Adrenal gland (tissue), 12 donors: ENCODE measurements around the gene C2CD4B. TPM values are rescaled to one million over a fixed set of nuclear protein-coding genes. Genes with fewer than 3 reads are reported as not detected.

Experiments used
- DNase-seq, 7 donors: peaks; one replicate each; pipeline ENCODE4 v3.0.0-alpha.2; 2019 to 2020
- H3K27ac ChIP-seq, 5 donors: fragments of 200-600 bp; sonication (generic) in 4 of 5; 1 replicate in 3 of 5; 2 replicates in 2 of 5; pipeline versions ENCODE4 v1.5.1 to v1.8.0; 2016 to 2020; ENCODE audit warnings: mild to moderate bottlenecking in 1 of 5
- H3K27me3 ChIP-seq: fragments of 200-600 bp; 2 replicates; pipeline ENCODE4 v1.8.0; 2021
- H3K36me3 ChIP-seq, 2 donors: fragments of 200-600 bp; replicated peaks in 1 of 2; 1 replicate in 1 of 2; 2 replicates in 1 of 2; pipeline versions ENCODE4 v1.5.1 to v1.8.0; 2018 to 2022
- H3K4me1 ChIP-seq, 2 donors: fragments of 200-600 bp; replicated peaks in 1 of 2; 1 replicate in 1 of 2; 2 replicates in 1 of 2; pipeline versions ENCODE4 v1.5.1 to v1.8.0; 2018 to 2021
- H3K4me3 ChIP-seq, 4 donors: fragments of 200-600 bp; sonication (generic) in 3 of 4; one replicate each; pipeline ENCODE4 v1.5.1; 2016 to 2018
- H3K9me3 ChIP-seq, 3 donors: fragments of 200-600 bp; sonication (generic) in 1 of 3; replicated peaks in 1 of 3; 1 replicate in 2 of 3; 2 replicates in 1 of 3; pipeline versions ENCODE4 v1.5.1 to v1.8.0; 2016 to 2021
- CTCF ChIP-seq, 6 experiments: fragments of 450-650 bp in 4 of 6; fragments of 200-600 bp in 2 of 6; sonication (generic) in 1 of 6; IDR thresholded peaks; 1 replicate in 5 of 6; 2 replicates in 1 of 6; pipeline versions ENCODE4 v1.5.1 to v1.8.0; 2016 to 2021; ENCODE audit warnings: antibody characterized with exemption in 6 of 6, mild to moderate bottlenecking in 2 of 6, moderate library complexity in 1 of 6
- POLR2A ChIP-seq, 2 donors: fragments of 450-650 bp; IDR thresholded peaks; one replicate each; pipeline ENCODE4 v1.6.1; 2017; ENCODE audit warnings: antibody characterized with exemption in 2 of 2, mild to moderate bottlenecking in 2 of 2, moderate library complexity in 1 of 2
- WGBS, 4 donors: extraction: QIAGEN DNeasy Blood & Tissue Kit in 2 of 4; methylation state at CpG; one replicate each; pipeline versions ENCODE4 v1.1.5 to v1.1.7; 2013 to 2017; 5-methylcytosine and 5-hydroxymethylcytosine counted together
- intact Hi-C, 2 donors: fragments of 100-400 bp; cut with DNase I; formaldehyde crosslinking; loops; one replicate each; pipeline versions ENCODE4 v1.14.1 to v1.15.0; 2022 to 2023
- polyA plus RNA-seq, 3 donors: library from polyadenylated mRNA; stranded (reverse); fragments of 200-250 nt in 2 of 3; fragments of 350-450 nt in 1 of 3; fragmentation: Illumina TruSeq in 1 of 3; extraction: RNeasy Lipid Tissue Mini Kit (QIAGEN cat#74804) in 1 of 3; gene quantifications; one replicate each; pipeline ENCODE4 v1.2.3, GENCODE V29; 2013 to 2014
- total RNA-seq, 9 donors: library from RNA; depleted of rRNA in 4 of 9; stranded (reverse); fragments of >200 nt in 4 of 9; fragments of 120-200 nt in 1 of 9; fragmentation: NEBNext Ultra II Directional in 1 of 9; extraction: Animal tissue kit (Norgen Biotek cat#: 25700) in 1 of 9; gene quantifications; one replicate each; pipeline versions ENCODE4 v1.1.0 to v1.2.4, GENCODE V29; 2013 to 2023
- donor health status: healthy with polysubstance abuse.
- donor health status: Bipolar disorder and iron deficiency.
- donor health status: DM: yes; HTN: yes; CAD: no.
- donor health status: DM: no; HTN: no; CAD: no.
- donor health status: DM: no; HTN: no; CAD: no.
- donor health status: DM: yes; HTN: yes; CAD: no.

Gene C2CD4B
- total and polyA plus RNA-seq, 12 donors, result 0.61 to 3.6 (median 1.3) TPM; not detected in 3

DNA sequence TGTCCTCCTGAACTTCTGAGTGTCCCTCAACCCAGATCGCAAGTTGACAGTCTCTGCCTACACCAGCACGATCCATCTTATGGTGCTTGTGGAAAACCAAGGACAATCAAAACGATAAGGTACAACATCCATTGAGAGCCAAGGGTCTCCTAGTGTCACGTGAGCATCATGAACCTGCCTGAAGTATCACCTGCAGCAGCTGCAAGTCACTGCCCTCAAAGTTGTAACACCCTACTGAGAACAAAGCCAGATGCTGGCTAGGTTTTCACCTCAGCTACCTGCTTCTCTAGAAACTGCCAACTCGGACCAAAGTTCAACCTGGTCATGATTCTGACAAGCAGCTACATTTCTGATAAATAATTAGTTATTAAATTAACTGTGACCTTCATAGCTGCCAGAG, 17.5 kb downstream of the C2CD4B start:
- no peaks in the 10 kb centered on the region for H3K9me3 ChIP-seq
- H3K4me3 ChIP-seq, result no peak overlapping the region
- WGBS, 4 donors, result 87 to 96% (median 91%) methylated on average over 5 of the region's 5 CpGs
- DNase-seq, result no peak
- no peak overlapping the region for H3K27ac ChIP-seq
- H3K36me3 ChIP-seq, result no peaks in the 10 kb centered on the region
- TF ChIP-seq CTCF (IDR thresholded peaks at IDR 0.05) (no peak), POLR2A (IDR thresholded peaks at IDR 0.05) (no peak)
- intact Hi-C loops, result no loop called here
- H3K27me3 ChIP-seq, result no peaks in the 10 kb centered on the region
- no peaks in the 10 kb centered on the region for H3K4me1 ChIP-seq

DNA sequence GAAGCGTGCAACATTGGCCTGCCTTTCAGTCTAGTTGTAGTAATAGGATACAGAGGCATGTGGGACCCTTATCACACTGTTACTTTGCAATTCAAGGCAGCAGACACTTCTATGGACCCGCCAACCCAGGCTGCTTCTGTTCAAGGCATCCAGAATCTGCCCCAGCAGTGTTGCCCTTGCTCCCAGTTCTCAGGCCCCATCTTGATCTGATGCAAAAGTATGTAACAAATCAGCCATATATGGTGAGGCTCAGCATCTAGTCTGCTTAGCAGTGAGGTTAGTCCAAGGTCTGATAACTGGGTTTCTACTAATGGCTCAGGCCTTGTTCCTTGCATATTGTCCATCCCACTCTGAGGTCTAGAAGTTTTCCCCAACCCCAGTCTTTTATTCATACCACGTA, 17.9 kb downstream of the C2CD4B start:
- 91 to 96% (median 93%) methylated on average over 3 of the region's 3 CpGs for WGBS, 4 donors
- TF ChIP-seq CTCF (IDR thresholded peaks at IDR 0.05), result no peak
- no peak for TF ChIP-seq POLR2A (IDR thresholded peaks at IDR 0.05)
- no peak for DNase-seq

GRCh38 chr15:62145015-62145735, 19.9 kb downstream of the C2CD4B start:
- TF ChIP-seq CTCF (IDR thresholded peaks at IDR 0.05) (no peak), POLR2A (IDR thresholded peaks at IDR 0.05) (no peak)
- DNase-seq, result no peak
- H3K36me3 ChIP-seq, result no peaks in the 10 kb centered on the region
- 77 to 88% (median 87%) methylated on average over 10 of the region's 10 CpGs for WGBS, 4 donors
- no peak overlapping the region for H3K27ac ChIP-seq
- intact Hi-C loops, result no loop called here
- no peaks in the 10 kb centered on the region for H3K27me3 ChIP-seq
- H3K9me3 ChIP-seq, result no peaks in the 10 kb centered on the region
- no peak overlapping the region for H3K4me3 ChIP-seq
- peaks cover 0 to 16% of the 10 kb centered on the region in 2 donors for H3K4me1 ChIP-seq

More for the DNA sequence above, 17.9 kb downstream of the C2CD4B start:
- no peak overlapping the region for H3K27ac ChIP-seq
- H3K4me1 ChIP-seq, result peaks cover 0 to 2% of the 10 kb centered on the region in 2 donors
- H3K4me3 ChIP-seq, result no peak overlapping the region
- H3K9me3 ChIP-seq, result no peaks in the 10 kb centered on the region
- intact Hi-C loops, result no loop called here
- no peaks in the 10 kb centered on the region for H3K27me3 ChIP-seq
- H3K36me3 ChIP-seq, result no peaks in the 10 kb centered on the region

DNA sequence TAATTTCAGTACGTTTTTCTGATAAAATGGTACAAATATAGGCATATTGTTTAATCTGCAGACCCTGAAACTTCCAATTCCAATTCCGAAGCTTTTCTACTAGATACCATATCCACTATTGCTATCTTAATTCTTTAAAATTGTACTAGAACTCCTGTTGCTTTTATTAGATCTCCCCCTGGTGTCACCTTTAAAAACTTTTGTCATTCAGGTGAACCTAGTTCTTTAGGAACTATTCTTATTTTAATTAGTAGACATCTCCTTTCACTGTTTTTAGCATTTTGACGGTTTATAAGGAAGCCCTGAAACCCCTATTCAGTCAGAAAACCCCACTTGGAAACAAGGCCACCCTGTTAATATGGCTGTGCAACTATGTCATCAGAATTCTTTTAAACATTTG, 22.3 kb downstream of the C2CD4B start:
- 87 to 89% (median 89%) methylated on average over 3 of the region's 3 CpGs for WGBS, 4 donors
- TF ChIP-seq CTCF (IDR thresholded peaks at IDR 0.05), result no peak
- Histone ChIP-seq H3K27ac (no peak overlapping the region), H3K4me3 (no peak overlapping the region), H3K27me3 (no peaks in the 10 kb centered on the region), H3K4me1 (peaks cover 3 to 16% of the 10 kb centered on the region in 2 donors), H3K9me3 (no peaks in the 10 kb centered on the region), H3K36me3 (no peaks in the 10 kb centered on the region)
- intact Hi-C loops, result no loop called here
- DNase-seq, result no peak
